ENCODE measurements around the gene BTBD16. TPM values are rescaled to one million over a fixed set of nuclear protein-coding genes. Genes with fewer than 3 reads are reported as not detected.

Gene BTBD16
- total and polyA plus RNA-seq, 8 donors = 0.40 TPM; not detected in 7

GRCh38 chr10:122259075-122259466 is 12.0 kb upstream of the BTBD16 start:
- intact Hi-C loops (cut with DNase I; ENCODE audit: low total_unique reads) = no loop called here
- DNase-seq = no peak
- H3K4me1 ChIP-seq = peaks cover 0 to 11% (median 2%) of the 10 kb centered on the region in 4 donors
- 81 to 95% (median 90%) methylated on average over 4 of the region's 4 CpGs for WGBS, 5 donors
- H3K27ac ChIP-seq = no peak overlapping the region
- peaks cover 0 to 17% (median 8%) of the 10 kb centered on the region in 4 donors for H3K9me3 ChIP-seq
- TF ChIP-seq EP300 (IDR thresholded peaks at IDR 0.05) (no peak), POLR2A (IDR thresholded peaks at IDR 0.05) (no peak), POLR2AphosphoS5 (IDR thresholded peaks at IDR 0.05) (no peak), CTCF (IDR thresholded peaks at IDR 0.05) (no peak)
- no peak overlapping the region for H3K4me3 ChIP-seq
- H3K27me3 ChIP-seq = no peaks in the 10 kb centered on the region
- peaks cover 0 to 55% (median 38%) of the 10 kb centered on the region in 4 donors for H3K36me3 ChIP-seq

DNA sequence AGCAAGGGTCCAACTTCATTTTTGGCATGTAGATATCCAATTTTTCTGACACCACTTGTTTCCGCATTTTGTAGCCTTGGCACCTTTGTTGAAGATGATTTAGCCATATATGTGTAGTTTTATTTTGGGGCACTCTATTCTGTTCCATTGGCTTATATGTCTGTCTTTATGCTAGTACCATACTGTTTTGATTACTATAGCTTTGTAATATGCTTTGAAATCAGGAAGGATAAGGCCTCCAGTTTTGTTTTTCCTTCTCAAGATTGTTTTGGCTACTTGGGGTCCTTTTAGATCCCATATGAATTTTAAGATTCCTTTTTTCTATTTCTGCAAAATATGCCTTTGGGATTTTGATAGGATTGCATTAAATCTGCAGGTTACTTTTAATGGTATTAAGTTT is 9.5 kb upstream of the BTBD16 start:
- no peak for DNase-seq
- WGBS, 5 donors = 63 to 77% (median 75%) methylated on average over 1 of the region's 1 CpG
- TF ChIP-seq CTCF (IDR thresholded peaks at IDR 0.05) = no peak
- no peak for TF ChIP-seq EP300 (IDR thresholded peaks at IDR 0.05)
- TF ChIP-seq POLR2AphosphoS5 (IDR thresholded peaks at IDR 0.05) = no peak
- TF ChIP-seq POLR2A (IDR thresholded peaks at IDR 0.05) = no peak
- Histone ChIP-seq H3K36me3 (peaks cover 0 to 43% (median 23%) of the 10 kb centered on the region in 4 donors), H3K4me3 (no peak overlapping the region), H3K27ac (no peak overlapping the region), H3K4me1 (peaks cover 0 to 13% (median 3%) of the 10 kb centered on the region in 4 donors), H3K27me3 (no peaks in the 10 kb centered on the region), H3K9me3 (peaks cover 0 to 17% (median 8%) of the 10 kb centered on the region in 4 donors)
- intact Hi-C loops (cut with DNase I; ENCODE audit: low total_unique reads) = no loop called here

DNA sequence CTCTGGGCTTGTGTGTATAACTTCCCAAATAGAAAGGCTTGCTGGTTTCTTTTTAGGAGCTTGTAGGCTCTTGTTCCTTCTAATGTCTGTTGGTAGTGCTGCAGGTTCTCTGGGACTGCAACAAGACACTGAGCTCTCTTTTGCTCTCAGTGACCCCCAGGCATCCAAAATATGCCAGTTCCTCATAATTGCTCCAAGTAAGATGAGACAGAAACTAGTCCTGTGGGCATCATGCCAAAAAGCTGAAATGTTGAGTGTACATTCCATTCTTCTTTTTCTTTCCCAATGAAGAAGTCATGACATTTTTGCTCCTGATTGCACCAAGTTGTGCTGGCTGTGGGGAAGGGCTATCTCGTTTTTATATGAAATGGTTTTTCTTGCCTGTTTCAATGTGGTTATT is 7.1 kb upstream of the BTBD16 start:
- WGBS, 5 donors = 53 to 77% (median 67%) methylated on average over 1 of the region's 1 CpG
- Histone ChIP-seq H3K27ac (no peak overlapping the region), H3K4me3 (no peak overlapping the region), H3K9me3 (peaks cover 0 to 17% (median 8%) of the 10 kb centered on the region in 4 donors), H3K27me3 (no peaks in the 10 kb centered on the region), H3K36me3 (peaks cover 0 to 44% (median 18%) of the 10 kb centered on the region in 4 donors), H3K4me1 (peaks cover 0 to 13% (median 2%) of the 10 kb centered on the region in 4 donors)
- intact Hi-C loops (cut with DNase I; ENCODE audit: low total_unique reads) = no loop called here
- DNase-seq = no peak
- TF ChIP-seq POLR2A (IDR thresholded peaks at IDR 0.05) (no peak), CTCF (IDR thresholded peaks at IDR 0.05) (no peak)

DNA sequence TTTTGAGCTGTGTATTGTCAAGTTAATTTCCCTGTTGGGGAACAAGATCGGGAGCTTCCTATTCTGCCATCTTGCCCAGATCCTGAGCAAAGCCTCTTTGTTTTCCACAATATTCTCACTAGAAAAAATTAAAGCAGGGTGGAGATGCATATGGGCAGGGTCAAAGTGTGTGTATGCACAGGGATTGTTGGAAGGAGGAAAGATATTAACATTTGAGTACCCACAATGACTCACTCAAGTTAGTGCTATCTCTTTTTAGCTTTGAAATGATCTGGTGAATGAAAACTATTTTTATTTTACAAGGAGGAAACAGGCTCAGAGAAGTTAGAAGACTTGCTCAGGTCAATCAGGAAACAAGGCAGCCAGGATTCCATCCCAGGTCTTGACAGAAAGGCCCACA is 6.7 kb upstream of the BTBD16 start:
- peaks cover 0 to 13% (median 2%) of the 10 kb centered on the region in 4 donors for H3K4me1 ChIP-seq
- DNase-seq = no peak
- peaks cover 0 to 17% (median 8%) of the 10 kb centered on the region in 4 donors for H3K9me3 ChIP-seq
- WGBS, 5 donors = 71 to 84% (median 83%) methylated on average over 1 of the region's 1 CpG
- no peak overlapping the region for H3K4me3 ChIP-seq
- no peaks in the 10 kb centered on the region for H3K27me3 ChIP-seq
- intact Hi-C loops (cut with DNase I; ENCODE audit: low total_unique reads) = no loop called here
- TF ChIP-seq EP300 (IDR thresholded peaks at IDR 0.05) = no peak
- no peak for TF ChIP-seq CTCF (IDR thresholded peaks at IDR 0.05)
- TF ChIP-seq POLR2A (IDR thresholded peaks at IDR 0.05) = no peak
- TF ChIP-seq POLR2AphosphoS5 (IDR thresholded peaks at IDR 0.05) = no peak
- peaks cover 0 to 49% (median 21%) of the 10 kb centered on the region in 4 donors for H3K36me3 ChIP-seq
- no peak overlapping the region for H3K27ac ChIP-seq

All from stomach (tissue), 9 donors.